GM21825 (cell line): ENCODE measurements around the gene LPP.

ENCODE experiments used
- ATAC-seq: cut with Tn5 transposase; IDR thresholded peaks from one replicate; pipeline ENCODE4 v1.9.1; 2021; ENCODE audit warnings: mild to moderate bottlenecking, moderate library complexity; ENCODE audit not compliant: unreplicated experiment

LPP gene

GRCh38 chr3:188533612-188534357, 379.8 kb downstream of the LPP start:
- ATAC-seq = no peak

- no peak for ATAC-seq
Observed at GRCh38 chr3:188534633-188535032, 380.7 kb downstream of the LPP start.

- no peak for ATAC-seq
Observed at GRCh38 chr3:188537606-188538005, 383.6 kb downstream of the LPP start.

DNA sequence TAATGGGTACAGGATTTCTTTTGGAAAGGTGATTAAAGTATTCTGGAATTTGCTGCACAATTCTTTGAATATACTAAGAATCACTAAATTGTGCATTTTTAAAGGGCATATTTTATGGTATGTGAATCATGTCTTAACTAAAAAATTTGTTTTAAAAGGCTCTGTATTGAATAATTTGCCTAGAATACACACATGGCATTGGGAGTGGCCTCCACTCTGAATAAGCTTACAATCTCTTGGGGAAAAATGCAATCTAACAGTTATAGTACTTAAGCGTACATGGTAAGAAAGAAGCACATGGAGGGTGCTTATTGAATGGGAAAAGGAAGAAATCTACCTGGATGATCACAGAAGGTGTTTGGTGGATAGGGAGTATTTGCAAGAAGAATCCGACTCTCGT, 385.1 kb downstream of the LPP start:
- no peak for ATAC-seq

DNA sequence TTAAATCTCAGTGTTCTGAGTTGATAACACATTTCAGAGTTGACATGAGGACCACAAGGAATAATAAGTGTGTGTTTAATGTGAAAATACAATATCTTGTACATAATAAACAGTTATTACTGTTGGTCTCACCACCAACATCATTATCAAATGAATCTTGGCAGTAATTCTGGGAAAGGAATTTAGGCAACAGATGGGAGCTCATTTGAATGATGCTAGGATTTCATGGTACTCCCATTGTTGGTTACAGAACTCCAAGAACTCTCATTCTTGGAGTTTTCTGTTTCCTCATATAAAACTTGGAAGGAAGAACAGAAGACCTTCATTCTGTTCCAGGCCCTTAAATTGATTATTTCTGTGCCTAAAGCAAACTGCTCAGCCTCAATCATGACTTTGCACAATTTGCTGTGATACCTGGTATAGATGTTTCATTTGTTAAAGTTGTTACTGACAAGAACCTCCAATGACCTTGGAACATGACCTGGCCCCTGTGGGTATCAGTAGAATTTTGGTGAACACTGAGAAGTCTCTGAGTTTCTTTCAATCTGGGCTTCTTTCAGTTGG, 385.8 kb downstream of the LPP start:
- no peak for ATAC-seq

GRCh38 chr3:188542196-188542595, 388.2 kb downstream of the LPP start:
- ATAC-seq = no peak

DNA sequence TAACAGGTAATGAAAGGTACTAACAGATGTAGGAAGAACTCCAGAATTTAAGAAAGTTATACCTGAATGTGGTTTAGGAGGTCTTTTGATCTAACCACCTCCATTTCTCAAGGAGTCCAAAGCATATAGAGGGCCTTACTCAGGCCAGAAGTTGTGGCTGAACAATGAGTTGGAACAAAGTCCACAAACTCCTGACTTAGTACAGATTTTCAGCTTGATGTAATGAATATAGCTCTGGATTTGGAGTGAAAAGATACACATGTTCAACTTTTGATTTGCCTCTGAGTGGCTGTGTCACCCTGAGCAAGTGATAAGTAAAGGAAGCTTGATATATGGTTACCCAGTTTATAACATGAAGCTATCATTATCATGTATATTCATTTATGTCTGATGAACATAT, 390.1 kb downstream of the LPP start:
- no peak for ATAC-seq

DNA sequence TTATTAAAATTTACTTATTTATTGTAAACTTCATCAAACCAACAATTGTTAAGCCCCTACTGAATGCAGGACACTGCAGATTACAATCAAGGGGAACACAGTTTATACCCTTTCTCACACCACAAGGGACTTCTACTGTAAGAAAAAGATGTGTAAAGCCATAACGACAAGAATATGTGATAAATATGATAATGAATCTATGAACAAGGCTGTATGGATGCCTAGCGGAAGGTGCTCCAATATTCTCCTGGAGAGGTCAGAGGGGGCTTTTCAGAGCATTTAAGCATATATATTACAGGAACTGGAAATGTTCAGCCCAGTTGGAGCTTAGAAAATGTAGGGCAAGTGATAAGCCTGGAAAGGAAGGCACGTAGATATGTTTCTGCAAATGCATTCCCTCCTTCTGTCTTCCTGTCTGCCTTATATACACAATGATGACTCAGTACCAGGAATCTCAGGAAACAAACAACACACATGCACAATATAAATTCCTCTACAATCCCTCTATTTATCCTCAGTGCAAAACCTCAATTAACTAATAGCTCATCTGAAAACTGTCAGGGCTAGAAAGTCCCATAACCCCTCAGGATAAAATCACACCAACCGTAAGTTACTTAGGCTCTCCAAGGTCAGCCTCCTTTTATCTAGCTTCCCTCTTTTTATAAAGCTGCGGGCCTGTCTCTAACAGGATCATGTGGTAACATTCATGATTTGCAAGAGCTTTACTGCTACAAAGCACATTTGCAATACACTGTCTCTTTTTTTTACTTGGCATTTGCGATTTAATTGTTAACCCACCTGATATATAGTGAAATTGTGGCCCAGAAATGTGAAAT, 393.1 kb downstream of the LPP start:
- no peak for ATAC-seq

DNA sequence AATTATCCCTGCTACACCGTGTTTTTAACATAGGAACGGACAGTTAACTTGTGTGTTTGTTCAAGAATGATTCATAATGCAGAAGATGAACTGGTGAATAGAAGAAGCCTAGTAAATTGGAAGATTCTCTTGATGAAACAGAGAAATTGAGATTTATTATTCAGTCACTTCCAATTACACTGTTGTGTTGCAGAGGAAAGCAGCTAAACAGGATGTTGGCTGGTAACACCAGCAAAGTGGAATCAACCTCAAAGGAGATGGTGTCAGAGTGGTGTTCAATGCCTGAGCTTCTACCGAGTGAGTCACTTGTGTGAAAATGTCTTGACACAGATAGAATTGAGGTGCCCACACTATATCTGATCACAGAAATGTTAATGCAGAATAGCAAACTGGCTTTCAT, 399.6 kb downstream of the LPP start:
- no peak for ATAC-seq

GRCh38 chr3:188554404-188554803, 400.4 kb downstream of the LPP start:
- ATAC-seq = no peak

DNA sequence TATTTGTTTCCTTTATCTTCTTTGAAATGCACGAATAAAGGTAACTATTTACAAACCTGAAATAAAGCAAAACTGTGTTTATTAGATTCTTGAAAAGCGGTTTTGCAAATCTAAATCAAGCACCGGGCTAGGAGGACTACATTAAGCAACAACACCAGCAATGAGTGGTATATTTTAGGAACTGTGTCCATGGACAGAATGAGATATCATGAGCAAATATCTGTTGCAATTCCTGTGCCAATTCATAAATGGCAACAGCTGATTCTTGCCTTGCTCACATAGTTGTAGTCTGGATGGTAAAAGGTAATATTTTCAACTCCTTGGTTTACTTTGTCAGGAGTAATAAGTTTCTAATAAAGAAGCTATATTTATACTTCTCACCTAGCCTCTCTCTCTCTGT, 403.3 kb downstream of the LPP start:
- ATAC-seq = no peak

DNA sequence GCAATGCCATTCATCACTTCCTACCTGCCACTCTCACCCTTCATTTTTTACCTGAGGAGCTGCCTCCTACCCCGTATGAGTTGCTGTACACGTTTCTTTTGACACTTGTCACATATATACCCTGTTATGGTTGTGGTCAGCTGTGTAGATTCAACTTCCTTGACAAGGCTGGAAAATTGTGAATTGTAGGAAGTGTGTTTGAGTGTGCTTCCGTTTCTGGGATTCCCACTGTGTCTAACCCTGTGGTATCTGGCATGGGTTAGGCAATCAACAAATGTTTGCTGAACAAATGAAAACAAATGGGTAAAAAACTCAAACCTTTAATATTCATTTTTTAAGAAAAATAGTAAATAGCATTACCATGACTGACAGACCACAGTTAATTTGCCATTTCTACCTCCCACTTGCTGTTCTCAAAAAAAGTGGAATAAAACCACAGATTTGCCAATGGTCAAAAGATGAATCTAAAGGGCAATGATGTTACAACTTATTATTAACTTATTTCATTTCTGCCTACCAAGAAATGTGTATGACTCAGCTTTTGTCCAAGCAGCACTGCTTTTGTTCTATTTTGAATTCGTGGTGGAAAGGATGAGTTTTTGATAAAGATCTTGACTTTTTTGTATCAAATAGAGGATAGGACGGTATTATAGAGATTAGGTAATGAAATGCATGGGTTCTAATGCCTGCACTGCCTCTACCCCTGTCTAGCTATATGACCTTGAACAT, 404.6 kb downstream of the LPP start:
- no peak for ATAC-seq

GRCh38 chr3:188559072-188559429, 405.1 kb downstream of the LPP start:
- ATAC-seq = no peak

- no peak for ATAC-seq
Observed at GRCh38 chr3:188559856-188560255, 405.9 kb downstream of the LPP start.

DNA sequence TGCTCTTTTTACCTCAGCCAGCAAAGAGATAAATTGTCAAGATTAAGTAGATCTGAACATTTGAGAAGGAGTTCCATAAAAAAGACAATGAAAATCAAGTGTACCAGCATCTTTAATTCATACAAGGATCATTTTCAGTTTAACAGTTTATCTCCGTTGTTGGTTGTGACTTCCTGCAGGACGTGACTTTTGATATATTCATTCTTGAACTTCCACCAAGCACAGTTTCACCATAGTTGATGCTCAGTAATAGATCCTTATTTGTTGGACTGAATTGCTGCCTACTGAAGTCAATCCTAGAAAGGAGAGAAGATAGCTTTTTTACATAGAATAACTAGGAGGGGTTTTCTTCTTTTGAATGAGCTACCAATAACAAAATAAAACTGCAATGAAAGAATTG, 408.2 kb downstream of the LPP start:
- ATAC-seq = no peak

GRCh38 chr3:188567478-188568195, 413.7 kb downstream of the LPP start:
- no peak for ATAC-seq

DNA sequence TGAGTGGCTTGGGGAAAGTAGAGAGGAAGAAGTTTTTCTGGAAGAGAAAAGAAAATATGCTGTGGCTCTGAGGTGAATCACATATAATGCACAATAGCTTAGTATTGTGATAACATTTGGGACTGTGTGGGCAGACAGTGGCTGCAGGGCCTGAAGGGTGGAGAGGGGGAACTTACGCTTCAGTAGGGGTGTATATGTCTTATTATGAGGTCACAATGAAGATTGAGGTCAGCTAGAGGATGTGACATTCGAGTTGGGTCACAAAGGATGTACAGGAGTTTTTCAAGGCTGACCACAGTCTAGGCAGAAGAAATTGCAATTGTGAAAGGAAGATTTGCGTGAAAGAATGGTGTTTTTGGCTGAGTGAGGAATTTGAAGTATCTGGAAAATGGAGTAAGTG, 414.8 kb downstream of the LPP start:
- ATAC-seq = no peak

DNA sequence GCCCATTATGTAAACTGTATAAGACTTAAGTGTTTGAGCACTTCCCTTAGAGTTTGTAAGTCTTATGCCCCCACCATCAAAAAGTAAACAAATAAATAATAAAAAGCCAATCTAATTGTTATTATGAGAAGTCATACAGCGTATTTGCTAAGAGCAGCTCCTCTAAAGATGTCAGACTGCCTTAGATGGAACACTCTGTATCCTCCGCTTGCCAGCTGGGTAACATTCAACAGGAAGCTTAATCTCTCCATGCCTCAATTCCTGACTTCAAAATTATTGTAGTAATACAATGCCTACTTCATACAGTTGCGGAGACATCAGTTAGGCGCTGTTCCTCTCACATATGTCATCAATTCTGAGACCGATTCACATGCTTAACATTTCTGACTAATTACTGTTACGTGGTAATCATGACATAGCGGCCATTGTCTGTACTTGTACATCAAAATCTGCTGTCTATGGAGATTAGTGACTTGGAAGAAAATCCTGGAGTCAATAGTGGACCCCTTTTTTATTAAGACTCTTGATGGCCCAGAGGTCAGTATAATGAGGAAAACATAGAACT, 417.7 kb downstream of the LPP start:
- ATAC-seq = no peak

GRCh38 chr3:188573291-188573940, 419.5 kb downstream of the LPP start:
- no peak for ATAC-seq

- no peak for ATAC-seq
Observed at GRCh38 chr3:188573956-188574355, 420.0 kb downstream of the LPP start.
